ENCODE results near the gene EMD. TPM values are rescaled to one million over a fixed set of nuclear protein-coding genes. Genes with fewer than 3 reads are reported as not detected.
A peak's percentile ranks its signal among the peaks of the same experiment; 100 is the strongest.

EMD gene
- polyA plus RNA-seq, 1 of the 3 experiments (the other 2 are of a cell fraction): 68.0 TPM

- no peaks in the 10 kb centered on the region for H3F3A ChIP-seq (replicated peaks; ENCODE audit: insufficient read depth)
- H4K20me1 ChIP-seq (ENCODE audit: insufficient read depth): no peaks in the 10 kb centered on the region
- H3K9me2 ChIP-seq: no peaks in the 10 kb centered on the region
- H2AFZ ChIP-seq (ENCODE audit: low read depth): no peak overlapping the region
- no peaks in the 10 kb centered on the region for H3K9me3 ChIP-seq
- H3K4me1 ChIP-seq (ENCODE audit: control insufficient read depth in 1 of 2, insufficient read depth in 2 of 2, low read depth in 1 of 2, low read length in 1 of 2): peaks cover 0 to 31% of the 10 kb centered on the region in 2 experiments; a peak in 1 of 4 replicates
- no peak overlapping the region for H3K9ac ChIP-seq
- H3K4me2 ChIP-seq: no peak overlapping the region
- ChIA-PET POLR2A (no interaction called here), CTCF (interaction anchor here (1.4 to 2.2 kb wide), 2 partner anchors 18 to 110 kb away, joined by 4 to 7 read pairs; no protein-coding TSS in a partner anchor)
- H3K36me3 ChIP-seq (replicated peaks in 1 of 2; ENCODE audit: control insufficient read depth in 1 of 2, insufficient read depth in 2 of 2, low read length in 1 of 2): no peaks in the 10 kb centered on the region
- H3K27me3 ChIP-seq (ENCODE audit: insufficient read depth): peaks cover 5% of the 10 kb centered on the region
- H3K27ac ChIP-seq (ENCODE audit: low read depth in 2 of 2, low read length in 1 of 2): 0 out of 4 replicates have a peak overlapping the region, but pooled peaks of 1 of the 2 experiments have one; percentile 11
- no peak overlapping the region for H3K4me3 ChIP-seq (ENCODE audit: low read depth in 2 of 2, low read length in 1 of 2)
- DNase-seq: peak; percentile 69
- WGBS (ENCODE audit: low lambda C conversion rate): 49% methylated on average over 7 of the region's 7 CpGs
- TF ChIP-seq ZBTB33 (IDR thresholded peaks at IDR 0.05; ENCODE audit: borderline replicate concordance, low read depth) (no peak), MXI1 (IDR thresholded peaks at IDR 0.05; ENCODE audit: low read depth, low read length) (peak; percentile 28; the same call in 1 of the 2 replicates)
- no peaks in the 10 kb centered on the region for H3K79me2 ChIP-seq (ENCODE audit: insufficient read depth)
Measured at GRCh38 chrX:154417157-154417556, 38.1 kb downstream of the EMD start.

GRCh38 chrX:154419189-154419588, 40.1 kb downstream of the EMD start:
- Histone ChIP-seq H3K9me3 (no peaks in the 10 kb centered on the region), H3K27ac (ENCODE audit: low read depth in 2 of 2, low read length in 1 of 2) (peak overlapping the region in 1 of 2 experiments; percentile 77; a peak in 2 of 4 replicates), H3K4me2 (no peak overlapping the region), H3K4me1 (ENCODE audit: control insufficient read depth in 1 of 2, insufficient read depth in 2 of 2, low read depth in 1 of 2, low read length in 1 of 2) (peaks cover 0 to 23% of the 10 kb centered on the region in 2 experiments; a peak in 1 of 4 replicates), H3K4me3 (ENCODE audit: low read depth in 2 of 2, low read length in 1 of 2) (no peak overlapping the region), H3K79me2 (ENCODE audit: insufficient read depth) (no peaks in the 10 kb centered on the region), H3K9me2 (no peaks in the 10 kb centered on the region), H3F3A (replicated peaks; ENCODE audit: insufficient read depth) (no peaks in the 10 kb centered on the region), H3K36me3 (replicated peaks in 1 of 2; ENCODE audit: control insufficient read depth in 1 of 2, insufficient read depth in 2 of 2, low read length in 1 of 2) (no peaks in the 10 kb centered on the region), H2AFZ (ENCODE audit: low read depth) (no peak overlapping the region), H4K20me1 (ENCODE audit: insufficient read depth) (no peaks in the 10 kb centered on the region), H3K9ac (no peak overlapping the region), H3K27me3 (ENCODE audit: insufficient read depth) (peaks cover 5% of the 10 kb centered on the region)
- TF ChIP-seq TAF1 (IDR thresholded peaks at IDR 0.05; ENCODE audit: borderline replicate concordance, low read depth, low read length) (no peak), SMC3 (IDR thresholded peaks at IDR 0.05; ENCODE audit: low read depth, low read length) (no peak), POLR2AphosphoS5 (IDR thresholded peaks at IDR 0.05; ENCODE audit: low read depth, low read length) (no peak), ELF1 (IDR thresholded peaks at IDR 0.05) (no peak)
- no peak for DNase-seq
- CTCF ChIA-PET: interaction anchor here (1.0 to 1.3 kb wide), 3 partner anchors 18 to 108 kb away, joined by 3 to 5 read pairs (median 4); no protein-coding TSS in a partner anchor
- 76% methylated on average over 7 of the region's 8 CpGs for WGBS (ENCODE audit: low lambda C conversion rate)
- POLR2A ChIA-PET: interaction anchor here (0.6 to 1.7 kb wide), 5 partner anchors 13 to 128 kb away, joined by 3 to 4 read pairs (median 3); partner anchors contain the start of gene IKBKG

- Histone ChIP-seq H3K36me3 (replicated peaks in 1 of 2; ENCODE audit: control insufficient read depth in 1 of 2, insufficient read depth in 2 of 2, low read length in 1 of 2) (no peaks in the 10 kb centered on the region), H3K9me2 (no peaks in the 10 kb centered on the region), H4K20me1 (ENCODE audit: insufficient read depth) (no peaks in the 10 kb centered on the region), H3K4me2 (no peak overlapping the region), H3K9me3 (no peaks in the 10 kb centered on the region), H3K9ac (no peak overlapping the region), H3K27ac (ENCODE audit: low read depth in 2 of 2, low read length in 1 of 2) (peak overlapping the region in 1 of 2 experiments; percentile 77; a peak in 2 of 4 replicates), H3K4me1 (ENCODE audit: control insufficient read depth in 1 of 2, insufficient read depth in 2 of 2, low read depth in 1 of 2, low read length in 1 of 2) (peaks cover 0 to 23% of the 10 kb centered on the region in 2 experiments; a peak in 1 of 4 replicates), H3K79me2 (ENCODE audit: insufficient read depth) (no peaks in the 10 kb centered on the region), H2AFZ (ENCODE audit: low read depth) (no peak overlapping the region), H3K27me3 (ENCODE audit: insufficient read depth) (peaks cover 5% of the 10 kb centered on the region), H3K4me3 (ENCODE audit: low read depth in 2 of 2, low read length in 1 of 2) (no peak overlapping the region), H3F3A (replicated peaks; ENCODE audit: insufficient read depth) (no peaks in the 10 kb centered on the region)
- CTCF ChIA-PET: interaction anchor here (0.8 to 1.7 kb wide), 5 partner anchors 9 to 107 kb away, joined by 3 to 5 read pairs (median 4); partner anchors contain the start of gene FLNA
- WGBS (ENCODE audit: low lambda C conversion rate): 24% methylated on average over 6 of the region's 19 CpGs
- POLR2A ChIA-PET: interaction anchor here (0.6 to 2.1 kb wide), 7 partner anchors 8 to 127 kb away, joined by 3 to 4 read pairs (median 3); partner anchors contain the start of gene IKBKG
- DNase-seq: peak; percentile 68
- TF ChIP-seq EP300 (IDR thresholded peaks at IDR 0.05; ENCODE audit: borderline replicate concordance in 1 of 2, low read depth in 1 of 2, low read length in 1 of 2) (no peak), PBX3 (IDR thresholded peaks at IDR 0.05) (no peak), FOSL2 (IDR thresholded peaks at IDR 0.05; ENCODE audit: borderline replicate concordance, low read depth) (no peak), MAX (IDR thresholded peaks at IDR 0.05; ENCODE audit: low read depth) (no peak), MEF2A (IDR thresholded peaks at IDR 0.05; ENCODE audit: borderline replicate concordance, low read depth) (no peak), RCOR1 (IDR thresholded peaks at IDR 0.05; ENCODE audit: low read length) (no peak), TEAD4 (IDR thresholded peaks at IDR 0.05; ENCODE audit: borderline replicate concordance, insufficient read depth) (no peak), TCF12 (IDR thresholded peaks at IDR 0.05) (no peak), USF2 (IDR thresholded peaks at IDR 0.05; ENCODE audit: borderline replicate concordance, low read depth, low read length) (no peak), NRF1 (IDR thresholded peaks at IDR 0.05; ENCODE audit: low read depth, low read length) (no peak), GABPA (IDR thresholded peaks at IDR 0.05; ENCODE audit: low read depth) (no peak), JUND (IDR thresholded peaks at IDR 0.05) (no peak)
Measured at GRCh38 chrX:154419688-154420401, 40.8 kb downstream of the EMD start.
